Right atrium auricular region (tissue), 2 donors: Measurements from ENCODE around the gene CCDC85C. TPM values are rescaled to one million over a fixed set of nuclear protein-coding genes. Genes with fewer than 3 reads are reported as not detected.
"Not testable (repeated sequence)": the region's sequence is repeated elsewhere in the genome, so short reads cannot be mapped to it uniquely, and the experiment has no call there.

Source experiments
- DNase-seq: peaks from one replicate; pipeline ENCODE4 v3.0.0-alpha.2; 2019; ENCODE audit warnings: low spot score
- H3K27ac ChIP-seq, 2 donors: fragments of 200-600 bp; sonication (generic); 1 replicate in 1 of 2; 2 replicates in 1 of 2; pipeline ENCODE4 v1.5.1; 2016 to 2019
- H3K27me3 ChIP-seq, 2 donors: fragments of 200-600 bp; sonication (generic); one replicate each; pipeline versions ENCODE4 v1.5.1 to v1.6.0; 2017 to 2019
- H3K36me3 ChIP-seq: fragments of 200-600 bp; sonication (generic); one replicate; pipeline ENCODE4 v1.5.1; 2016
- H3K4me1 ChIP-seq, 2 donors: fragments of 200-600 bp; sonication (generic); one replicate each; pipeline versions ENCODE4 v1.5.1 to v1.6.0; 2017 to 2019
- H3K4me3 ChIP-seq, 2 donors: fragments of 200-600 bp; sonication (generic); 1 replicate in 1 of 2; 2 replicates in 1 of 2; pipeline ENCODE4 v1.5.1; 2017 to 2019; ENCODE audit warnings: mild to moderate bottlenecking in 1 of 2, moderate library complexity in 1 of 2
- H3K9me3 ChIP-seq, 2 donors: fragments of 200-600 bp; sonication (generic); one replicate each; pipeline ENCODE4 v1.5.1; 2019
- total RNA-seq, 2 donors: library from RNA; depleted of rRNA; stranded (reverse); fragments of >200 nt; gene quantifications; one replicate each; pipeline ENCODE4 v1.1.0, GENCODE V29; 2016
- TF ChIP-seq, protein P1 (sequence below), 2 donors: fragments of 200-600 bp; sonication (generic); IDR thresholded peaks; one replicate each; pipeline ENCODE4 v1.5.1; 2019; ENCODE audit warnings: antibody characterized with exemption in 2 of 2

Gene CCDC85C
- total RNA-seq, 2 donors from 2014 or later = 17.1 to 17.7 TPM

DNA sequence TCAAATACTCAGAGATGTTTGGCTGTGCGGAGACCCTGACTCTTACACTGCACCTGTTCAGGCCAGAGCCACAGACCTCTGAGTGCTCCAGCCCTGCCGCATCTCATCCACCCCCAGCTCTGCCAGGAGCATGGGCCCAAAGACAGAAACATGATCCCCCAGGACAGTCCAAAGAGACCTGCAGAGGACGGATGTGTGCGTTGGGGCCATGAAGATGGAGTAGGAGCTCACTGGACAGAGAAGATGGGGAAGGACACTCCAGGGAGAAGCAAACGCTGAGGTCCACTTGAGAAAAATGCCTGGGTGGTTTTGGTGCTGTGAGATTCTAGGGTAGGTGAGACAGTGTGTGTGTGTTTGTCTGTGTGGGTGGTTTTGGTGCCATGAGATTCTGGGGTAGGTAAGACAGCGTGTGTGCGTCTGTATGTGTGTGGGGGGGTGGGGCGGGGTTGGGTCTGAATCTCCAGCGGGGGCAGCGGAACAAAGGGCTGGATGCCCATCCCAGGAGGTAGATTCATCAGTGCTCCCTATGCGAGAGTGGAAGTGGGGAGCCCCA, 40.1 kb upstream of the CCDC85C start:
- DNase-seq = no peak
- Histone ChIP-seq H3K27ac (no peak overlapping the region), H3K36me3 (no peaks in the 10 kb centered on the region), H3K27me3 (no peaks in the 10 kb centered on the region), H3K4me1 (peaks cover 0 to 14% of the 10 kb centered on the region in 2 donors), H3K4me3 (no peak overlapping the region), H3K9me3 (no peaks in the 10 kb centered on the region)
- TF ChIP-seq, protein P1, sequence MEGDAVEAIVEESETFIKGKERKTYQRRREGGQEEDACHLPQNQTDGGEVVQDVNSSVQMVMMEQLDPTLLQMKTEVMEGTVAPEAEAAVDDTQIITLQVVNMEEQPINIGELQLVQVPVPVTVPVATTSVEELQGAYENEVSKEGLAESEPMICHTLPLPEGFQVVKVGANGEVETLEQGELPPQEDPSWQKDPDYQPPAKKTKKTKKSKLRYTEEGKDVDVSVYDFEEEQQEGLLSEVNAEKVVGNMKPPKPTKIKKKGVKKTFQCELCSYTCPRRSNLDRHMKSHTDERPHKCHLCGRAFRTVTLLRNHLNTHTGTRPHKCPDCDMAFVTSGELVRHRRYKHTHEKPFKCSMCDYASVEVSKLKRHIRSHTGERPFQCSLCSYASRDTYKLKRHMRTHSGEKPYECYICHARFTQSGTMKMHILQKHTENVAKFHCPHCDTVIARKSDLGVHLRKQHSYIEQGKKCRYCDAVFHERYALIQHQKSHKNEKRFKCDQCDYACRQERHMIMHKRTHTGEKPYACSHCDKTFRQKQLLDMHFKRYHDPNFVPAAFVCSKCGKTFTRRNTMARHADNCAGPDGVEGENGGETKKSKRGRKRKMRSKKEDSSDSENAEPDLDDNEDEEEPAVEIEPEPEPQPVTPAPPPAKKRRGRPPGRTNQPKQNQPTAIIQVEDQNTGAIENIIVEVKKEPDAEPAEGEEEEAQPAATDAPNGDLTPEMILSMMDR (IDR thresholded peaks at IDR 0.05) = no peak

DNA sequence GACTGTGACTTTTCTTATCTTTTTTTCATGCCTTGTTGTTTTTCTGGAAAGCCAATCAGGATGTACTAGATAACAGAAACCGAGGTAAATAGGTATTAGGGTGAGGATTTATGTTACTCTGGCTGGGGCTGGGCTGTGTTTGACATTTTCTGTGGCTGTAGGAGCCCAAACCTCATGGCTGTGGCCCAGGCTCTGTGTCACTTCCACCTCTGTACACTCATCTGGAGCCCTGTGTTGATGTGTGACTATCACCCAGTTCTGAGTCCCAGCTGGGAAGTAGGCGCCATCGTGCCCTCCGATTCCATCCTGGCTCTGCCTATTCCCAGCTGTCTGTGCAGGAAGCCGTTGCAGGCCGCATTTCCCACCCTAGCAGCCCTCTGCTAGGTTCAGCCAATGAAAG, 39.3 kb upstream of the CCDC85C start:
- no peaks in the 10 kb centered on the region for H3K36me3 ChIP-seq
- H3K27me3 ChIP-seq = no peaks in the 10 kb centered on the region
- TF ChIP-seq, protein P1 (IDR thresholded peaks at IDR 0.05) = no peak
- peaks cover 0 to 14% of the 10 kb centered on the region in 2 donors for H3K4me1 ChIP-seq
- no peak for DNase-seq
- no peaks in the 10 kb centered on the region for H3K9me3 ChIP-seq
- H3K4me3 ChIP-seq = no peak overlapping the region
- no peak overlapping the region for H3K27ac ChIP-seq

DNA sequence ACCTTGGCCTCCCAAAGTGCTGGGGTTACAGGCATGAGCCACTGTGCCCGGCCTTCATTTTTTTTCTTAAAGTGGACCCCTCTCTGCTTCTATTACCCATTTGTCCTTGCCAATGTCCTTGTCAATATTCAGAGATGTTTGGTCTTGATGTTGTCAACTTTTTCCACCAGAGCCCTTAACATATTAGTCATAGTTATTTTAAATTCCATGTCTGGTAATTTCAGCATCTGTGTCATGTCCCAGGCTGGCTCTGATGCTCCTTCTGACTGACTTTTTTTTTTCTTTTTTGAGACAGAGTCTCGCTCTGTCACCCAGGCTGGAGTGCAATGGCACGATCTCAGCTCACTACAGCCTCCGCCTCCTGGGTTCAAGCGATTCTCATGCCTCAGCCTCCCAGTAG, 38.8 kb upstream of the CCDC85C start:
- H3K4me3 ChIP-seq, H3K36me3 ChIP-seq, H3K27me3 ChIP-seq, H3K27ac ChIP-seq, H3K9me3 ChIP-seq, DNase-seq: not testable (repeated sequence)
- H3K4me1 ChIP-seq = peaks cover 0 to 14% of the 10 kb centered on the region in 2 donors

DNA sequence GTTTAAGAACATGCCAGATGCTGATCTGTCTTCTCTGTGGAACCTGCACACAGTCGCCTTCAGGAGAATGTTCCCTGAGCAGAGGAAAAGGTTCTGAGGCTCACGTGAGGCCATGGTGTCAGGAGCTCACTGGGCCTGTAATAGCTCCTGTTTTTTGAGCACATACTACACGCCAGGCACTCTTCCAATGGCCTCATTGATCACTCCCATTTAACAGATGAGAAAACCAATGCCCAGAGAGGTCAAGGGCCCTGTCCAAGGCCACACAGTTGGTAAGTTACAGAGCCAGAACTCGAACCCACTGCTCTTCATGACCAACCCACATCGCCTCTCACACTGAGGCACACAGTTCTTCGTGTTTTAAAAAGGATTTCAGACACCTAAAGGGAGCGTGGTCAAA, 33.6 kb upstream of the CCDC85C start:
- TF ChIP-seq, protein P1 (IDR thresholded peaks at IDR 0.05) = no peak
- Histone ChIP-seq H3K4me1 (no peaks in the 10 kb centered on the region), H3K27me3 (no peaks in the 10 kb centered on the region), H3K27ac (no peak overlapping the region), H3K9me3 (no peaks in the 10 kb centered on the region), H3K36me3 (no peaks in the 10 kb centered on the region), H3K4me3 (no peak overlapping the region)
- DNase-seq = no peak

DNA sequence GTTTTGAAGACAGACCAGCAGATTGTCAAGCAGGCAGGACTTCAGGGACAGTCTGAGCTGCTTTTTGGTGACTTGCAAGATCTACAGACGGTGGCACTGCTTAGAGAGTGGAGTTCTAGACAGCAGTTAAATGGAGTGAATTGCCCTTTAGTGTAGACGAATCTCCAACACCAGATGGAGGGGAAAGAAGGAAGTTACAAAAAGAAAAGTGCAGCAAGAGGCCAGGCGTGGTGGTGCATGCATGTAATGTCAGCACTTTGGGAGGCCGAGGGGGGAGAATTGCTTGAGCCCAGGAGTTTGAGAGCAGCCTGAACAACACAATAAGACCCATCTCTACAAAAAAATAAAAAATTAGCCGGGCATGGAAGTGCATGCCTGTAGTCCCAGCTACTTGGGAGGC, 32.5 kb upstream of the CCDC85C start:
- H3K27ac ChIP-seq = no peak overlapping the region
- TF ChIP-seq, protein P1 (IDR thresholded peaks at IDR 0.05) = no peak
- no peak overlapping the region for H3K4me3 ChIP-seq
- no peaks in the 10 kb centered on the region for H3K36me3 ChIP-seq
- no peaks in the 10 kb centered on the region for H3K27me3 ChIP-seq
- no peaks in the 10 kb centered on the region for H3K9me3 ChIP-seq
- no peaks in the 10 kb centered on the region for H3K4me1 ChIP-seq
- DNase-seq = no peak

DNA sequence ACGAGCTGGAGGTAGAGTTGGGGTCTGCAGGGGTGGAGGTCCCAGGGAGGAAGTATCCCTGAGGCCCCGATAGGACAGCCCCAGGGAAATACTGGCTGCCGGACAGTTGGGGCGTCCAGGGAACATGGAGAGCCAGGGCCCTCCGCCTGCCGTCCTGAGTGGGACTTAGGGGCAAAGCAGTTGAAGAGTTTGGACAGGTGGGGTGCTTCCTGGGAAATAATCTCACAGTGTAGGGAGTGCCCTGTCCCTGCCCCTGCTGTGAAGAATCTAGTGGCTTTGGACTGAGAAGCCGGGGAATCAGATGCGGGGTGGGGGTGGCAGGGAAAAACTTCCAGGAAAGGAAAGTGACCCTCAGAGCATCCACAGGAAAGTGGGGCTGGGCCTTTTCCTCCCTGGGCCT, 31.1 kb upstream of the CCDC85C start:
- Histone ChIP-seq H3K4me1 (no peaks in the 10 kb centered on the region), H3K27me3 (no peaks in the 10 kb centered on the region), H3K4me3 (no peak overlapping the region), H3K36me3 (no peaks in the 10 kb centered on the region), H3K27ac (no peak overlapping the region), H3K9me3 (no peaks in the 10 kb centered on the region)
- TF ChIP-seq, protein P1 (IDR thresholded peaks at IDR 0.05) = no peak
- no peak for DNase-seq
